Activated effector memory CD4-positive, alpha-beta T cell treated with Interleukin-2 at 50 U/mL for 16 hours (primary cell): ENCODE results near the gene WNT3A.

Experiments
- DNase-seq: peaks from one replicate; pipeline ENCODE4 v3.0.0-alpha.2; 2020

The WNT3A gene

GRCh38 chr1:228073061-228073856 lies 66.5 kb downstream of the WNT3A start:
- no peak for DNase-seq

DNA sequence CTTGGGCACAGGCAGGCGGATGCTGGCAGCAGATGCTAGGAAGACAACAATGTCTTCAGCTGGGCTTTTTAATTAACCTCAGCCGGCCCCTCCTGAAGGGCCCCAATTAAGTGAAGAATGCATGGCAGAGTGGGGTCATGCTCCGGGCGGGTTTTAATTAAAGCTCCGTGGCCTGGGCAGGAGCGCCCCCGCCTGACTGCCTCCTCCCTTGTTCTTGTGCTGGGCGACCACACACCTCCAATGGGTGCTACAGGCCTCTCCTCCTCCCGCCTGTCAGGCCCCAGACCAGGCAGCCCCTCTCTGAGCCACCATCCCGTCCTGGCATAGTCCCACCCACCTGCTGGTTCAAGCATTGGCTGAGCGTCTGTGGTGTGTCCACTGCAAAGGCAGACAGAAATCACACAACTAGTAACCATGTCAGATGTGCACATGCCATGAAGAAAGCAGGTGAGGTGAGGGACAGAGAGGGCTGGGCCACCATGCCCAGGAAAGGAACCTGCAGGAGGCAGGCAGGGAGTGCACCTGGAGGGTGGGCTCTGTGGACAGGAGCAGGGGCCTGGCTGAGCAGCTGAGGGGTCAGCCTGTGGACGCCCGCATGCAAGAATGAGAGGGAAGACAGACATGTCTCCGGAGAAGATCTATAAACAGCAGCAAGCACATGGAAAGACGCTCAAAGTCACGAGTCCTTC lies 67.2 kb downstream of the WNT3A start:
- no peak for DNase-seq

GRCh38 chr1:228074954-228075730 lies 68.3 kb downstream of the WNT3A start:
- no peak for DNase-seq

DNA sequence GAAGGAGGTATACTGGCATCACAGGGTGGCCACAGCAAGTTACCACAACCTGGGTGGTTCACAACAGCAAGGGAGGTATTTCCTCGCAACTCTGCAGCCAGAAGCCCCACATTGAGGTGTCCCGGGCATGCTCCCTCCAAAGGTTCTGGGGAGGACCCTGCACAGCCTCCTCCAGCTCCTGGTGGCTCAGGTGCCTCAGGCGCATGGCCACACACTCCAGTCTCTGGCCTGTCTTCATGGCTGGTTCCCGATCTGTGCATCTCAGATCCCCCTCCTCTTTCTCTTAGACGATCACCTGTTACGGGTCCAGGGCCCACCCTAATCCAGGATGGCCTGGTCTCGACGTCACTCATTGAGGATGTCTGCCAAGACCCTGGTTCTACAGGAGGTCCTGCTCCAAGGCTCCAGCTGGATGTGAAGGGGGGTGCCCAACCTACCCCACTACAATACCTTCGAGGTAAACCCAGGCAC lies 69.0 kb downstream of the WNT3A start:
- no peak for DNase-seq

- no peak for DNase-seq
These were observed 70.1 kb downstream of the WNT3A start for GRCh38 chr1:228076796-228077430.

DNA sequence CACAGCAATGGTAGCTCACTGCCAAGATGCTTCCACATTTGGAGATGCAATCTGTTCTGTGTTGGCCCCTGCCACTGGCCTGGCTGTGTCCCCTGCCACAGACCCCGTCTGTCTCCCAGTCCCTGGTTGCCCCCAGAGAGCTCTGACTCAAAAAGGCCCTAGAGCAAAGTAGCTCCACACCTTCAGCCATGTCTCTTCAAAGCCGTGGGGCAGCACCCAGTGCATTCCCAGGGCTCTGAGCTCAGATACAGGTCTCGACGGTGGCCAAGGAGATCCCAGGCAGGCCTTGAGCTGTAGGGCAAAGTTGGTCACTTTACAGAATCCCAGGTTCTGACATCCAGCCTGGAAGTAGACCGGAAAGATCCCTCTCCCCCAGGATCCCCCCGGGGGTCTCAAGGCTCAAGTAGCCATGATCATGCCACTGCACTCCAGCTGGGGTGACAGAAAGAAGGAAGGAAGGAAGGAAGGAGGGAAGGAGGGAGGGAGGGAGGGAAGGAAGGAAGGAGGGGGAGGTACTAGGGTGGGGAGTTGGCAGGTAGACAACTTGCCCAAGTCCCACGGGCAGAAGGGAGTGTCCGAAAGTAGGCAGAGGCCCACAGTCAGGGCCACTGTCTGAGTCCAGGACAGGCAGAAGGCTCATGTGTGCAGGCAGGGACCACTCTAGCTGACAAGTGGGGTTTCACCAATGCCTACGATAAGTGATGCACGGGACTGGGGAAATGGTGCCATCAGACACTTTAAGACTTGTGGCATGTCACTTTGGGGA lies 71.0 kb downstream of the WNT3A start:
- DNase-seq: no peak

GRCh38 chr1:228079013-228079412 lies 72.2 kb downstream of the WNT3A start:
- no peak for DNase-seq

DNA sequence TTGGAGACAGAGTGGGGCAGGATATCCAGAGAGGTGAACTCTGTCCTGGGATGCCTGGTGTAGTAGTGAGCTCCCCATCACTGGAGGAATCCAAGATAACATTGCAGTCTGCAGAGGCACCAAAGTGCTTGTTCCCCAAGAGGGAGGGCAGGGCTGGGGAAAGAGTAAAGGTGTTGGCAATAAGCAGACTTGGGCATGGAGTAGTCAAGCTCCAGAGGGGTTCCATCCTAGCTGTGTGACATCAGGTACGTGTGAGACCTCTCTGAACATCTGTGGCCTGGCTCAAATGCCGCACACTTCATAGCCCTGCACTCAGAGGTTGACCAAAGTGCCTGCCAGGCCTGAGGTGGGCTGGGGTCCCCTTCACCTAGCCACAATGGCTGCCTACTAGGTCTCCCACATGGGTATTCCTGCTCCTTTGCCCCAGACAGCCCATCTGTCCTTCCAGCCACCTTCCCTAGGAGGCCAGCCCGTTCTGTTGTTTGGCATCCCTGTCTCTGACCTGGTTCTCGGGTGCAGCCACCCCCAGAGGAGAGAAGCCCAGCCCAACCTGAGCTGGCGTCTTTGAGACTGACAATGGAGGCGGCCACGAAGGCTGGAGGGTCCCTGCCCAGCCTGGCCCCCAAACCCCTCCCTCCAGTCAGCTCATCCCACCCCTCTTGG lies 72.9 kb downstream of the WNT3A start:
- no peak for DNase-seq

DNA sequence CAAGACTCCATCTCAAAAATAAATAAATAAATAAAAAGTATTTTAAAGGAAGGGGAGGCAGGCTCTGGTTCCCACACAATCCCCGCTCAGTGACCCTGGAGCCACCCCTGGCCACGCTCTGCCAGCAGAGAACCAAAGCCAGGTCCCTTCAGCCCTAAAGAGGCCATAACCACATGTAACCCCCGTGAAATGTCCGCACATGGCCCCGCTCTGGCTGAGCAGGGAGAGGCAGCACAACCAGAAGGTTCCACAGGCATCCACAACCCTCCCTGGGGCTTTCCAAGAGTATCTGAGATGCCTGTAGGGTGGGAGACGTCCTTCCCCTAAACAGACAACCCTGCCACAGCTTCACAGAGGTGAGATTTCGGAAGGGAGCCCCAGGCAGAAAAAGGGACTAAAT lies 74.3 kb downstream of the WNT3A start:
- DNase-seq: no peak

DNA sequence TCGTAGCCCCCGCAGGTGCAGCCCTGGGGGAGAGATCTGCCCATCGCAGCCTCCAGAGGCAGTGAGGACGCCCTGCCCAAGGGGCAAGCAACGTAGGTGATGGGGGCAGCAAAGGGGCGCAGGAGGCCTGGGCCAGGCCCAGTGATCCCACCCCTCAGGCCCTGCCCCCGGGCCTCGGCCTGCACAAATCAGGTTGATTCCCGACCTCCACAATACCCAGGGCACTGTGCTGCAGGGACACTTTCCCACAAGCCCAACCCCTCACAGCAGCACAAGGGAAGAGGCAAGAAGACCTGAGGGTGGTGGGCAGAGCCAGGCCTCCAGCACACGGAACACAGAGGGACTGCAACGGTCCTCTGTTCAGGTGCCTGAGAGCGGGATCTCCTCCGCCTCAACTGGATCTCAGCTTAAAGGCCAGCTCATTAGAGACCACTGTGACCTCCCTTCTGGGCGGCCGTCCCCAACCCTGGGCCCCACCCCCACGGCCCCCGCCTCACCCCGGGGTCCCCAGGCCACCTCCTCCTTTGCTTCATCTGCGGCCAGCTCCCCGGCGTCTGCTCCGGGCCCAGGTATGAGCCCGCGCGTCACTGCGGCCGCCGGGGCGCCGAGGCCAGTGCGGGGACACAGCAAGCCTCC lies 74.9 kb downstream of the WNT3A start:
- no peak for DNase-seq

GRCh38 chr1:228082214-228082917 lies 75.6 kb downstream of the WNT3A start, which contains the start of gene ARF1:
Gene ARF1 (plus strand): TSS chr1:228082708. CDS start chr1:228097115, 14,407 bp downstream.
- DNase-seq: peak; percentile 90

- DNase-seq: no peak
These were observed 76.4 kb downstream of the WNT3A start for GRCh38 chr1:228082918-228083870.

DNA sequence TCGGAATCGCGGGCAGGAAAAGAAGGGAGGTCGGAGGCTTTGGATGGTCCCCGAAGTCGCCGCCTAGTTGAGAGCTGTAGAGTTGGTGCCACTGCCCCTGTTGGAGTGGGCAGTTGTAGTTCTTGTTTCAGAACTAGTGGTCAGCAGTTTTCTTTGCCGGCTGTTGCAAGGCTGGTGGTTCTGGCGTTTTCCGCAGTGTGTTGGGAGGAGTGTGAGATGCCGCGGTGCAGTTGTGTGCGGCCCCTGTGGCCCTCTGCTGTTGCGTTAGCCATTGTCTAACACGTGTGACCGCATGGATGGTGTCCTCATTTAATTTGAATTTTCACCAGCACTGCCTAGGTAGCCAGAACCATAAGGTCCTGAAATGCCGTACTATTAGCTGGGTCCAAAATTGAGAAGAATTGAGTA lies 77.1 kb downstream of the WNT3A start:
- no peak for DNase-seq

- no peak for DNase-seq
These were observed 77.5 kb downstream of the WNT3A start for GRCh38 chr1:228084325-228084724.

GRCh38 chr1:228084797-228085196 lies 78.0 kb downstream of the WNT3A start:
- no peak for DNase-seq

DNA sequence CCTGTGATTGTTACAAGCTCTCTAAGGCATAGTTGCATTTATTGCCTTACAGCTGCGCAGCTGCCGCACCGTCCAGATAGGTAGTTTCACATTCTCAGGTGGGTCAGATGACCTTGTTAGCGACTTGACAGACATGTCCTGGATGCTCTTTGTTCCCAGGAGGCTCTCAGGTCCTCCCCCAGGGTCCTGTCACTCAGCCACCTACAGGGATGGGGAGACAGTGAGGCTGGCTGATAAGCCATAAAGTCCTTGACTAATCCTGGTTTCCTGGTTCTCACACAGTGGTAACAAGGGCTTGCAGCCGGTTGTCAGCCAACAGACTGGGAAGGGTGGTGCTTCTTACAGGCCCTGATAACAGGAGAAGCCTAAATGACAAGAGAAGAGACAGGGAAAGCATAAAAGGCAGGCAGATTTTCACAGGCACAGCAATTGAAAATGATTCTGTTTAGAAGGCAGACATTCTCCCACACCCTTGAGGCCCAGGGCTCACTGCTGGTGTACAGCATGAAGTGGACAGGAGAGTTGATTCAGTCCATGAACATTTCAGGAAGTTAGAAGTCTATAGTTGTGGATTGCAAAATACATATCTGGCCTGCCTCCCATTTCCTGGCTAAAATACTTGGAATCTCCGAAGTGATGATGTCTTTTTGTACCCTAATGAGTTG lies 78.6 kb downstream of the WNT3A start:
- no peak for DNase-seq

DNA sequence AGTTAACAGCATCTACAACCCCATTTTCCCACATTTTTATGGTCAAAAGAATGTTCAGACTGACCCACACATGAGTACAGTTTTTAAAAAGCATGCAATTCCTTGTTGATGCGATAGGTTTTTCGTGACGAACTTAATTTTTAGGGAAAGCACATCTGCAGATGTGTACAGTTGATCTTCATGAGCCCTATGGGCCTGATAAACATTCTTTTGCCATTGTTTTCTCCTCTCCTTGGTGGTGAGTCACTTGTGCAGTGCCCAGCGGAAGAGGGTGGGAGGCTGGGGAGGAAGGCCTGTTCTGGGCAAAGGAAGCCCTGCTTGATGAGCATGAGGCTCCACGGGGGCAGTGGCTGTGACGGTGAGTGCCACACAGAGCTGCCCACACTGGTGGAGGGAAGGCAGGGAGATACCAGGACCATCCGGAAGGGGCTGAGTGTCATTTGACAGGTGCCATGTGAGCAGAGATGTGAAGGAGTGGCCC lies 81.0 kb downstream of the WNT3A start:
- DNase-seq: no peak
